ENCODE results near the gene SART3. TPM values are rescaled to one million over a fixed set of nuclear protein-coding genes. Genes with fewer than 3 reads are reported as not detected.

The SART3 gene
- total RNA-seq, 4 donors from 2014 or later: 67.8 to 205 (median 77.7) TPM

DNA sequence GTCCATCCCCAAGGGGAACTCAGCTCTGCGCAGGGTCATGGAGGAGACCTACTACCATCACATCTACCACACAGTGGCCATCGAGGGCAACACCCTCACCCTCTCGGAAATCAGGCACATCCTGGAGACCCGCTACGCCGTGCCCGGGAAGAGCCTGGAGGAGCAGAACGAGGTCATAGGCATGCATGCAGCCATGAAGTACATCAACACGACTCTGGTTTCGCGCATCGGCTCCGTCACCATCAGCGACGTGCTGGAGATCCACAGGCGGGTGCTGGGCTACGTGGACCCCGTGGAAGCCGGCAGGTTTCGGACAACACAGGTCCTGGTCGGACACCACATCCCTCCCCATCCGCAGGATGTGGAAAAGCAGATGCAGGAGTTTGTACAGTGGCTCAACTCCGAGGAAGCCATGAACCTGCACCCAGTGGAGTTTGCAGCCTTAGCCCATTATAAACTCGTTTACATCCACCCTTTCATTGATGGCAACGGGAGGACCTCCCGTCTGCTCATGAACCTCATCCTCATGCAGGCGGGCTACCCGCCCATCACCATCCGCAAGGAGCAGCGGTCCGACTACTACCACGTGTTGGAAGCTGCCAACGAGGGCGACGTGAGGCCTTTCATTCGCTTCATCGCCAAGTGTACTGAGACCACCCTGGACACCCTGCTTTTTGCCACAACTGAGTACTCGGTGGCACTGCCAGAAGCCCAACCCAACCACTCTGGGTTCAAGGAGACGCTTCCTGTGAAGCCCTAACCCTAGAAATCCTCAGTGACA lies 42.1 kb downstream of the SART3 start:
- H3K9me3 ChIP-seq: no peaks in the 10 kb centered on the region
- TF ChIP-seq POLR2A (IDR thresholded peaks at IDR 0.05): no peak
- TF ChIP-seq, protein P1, sequence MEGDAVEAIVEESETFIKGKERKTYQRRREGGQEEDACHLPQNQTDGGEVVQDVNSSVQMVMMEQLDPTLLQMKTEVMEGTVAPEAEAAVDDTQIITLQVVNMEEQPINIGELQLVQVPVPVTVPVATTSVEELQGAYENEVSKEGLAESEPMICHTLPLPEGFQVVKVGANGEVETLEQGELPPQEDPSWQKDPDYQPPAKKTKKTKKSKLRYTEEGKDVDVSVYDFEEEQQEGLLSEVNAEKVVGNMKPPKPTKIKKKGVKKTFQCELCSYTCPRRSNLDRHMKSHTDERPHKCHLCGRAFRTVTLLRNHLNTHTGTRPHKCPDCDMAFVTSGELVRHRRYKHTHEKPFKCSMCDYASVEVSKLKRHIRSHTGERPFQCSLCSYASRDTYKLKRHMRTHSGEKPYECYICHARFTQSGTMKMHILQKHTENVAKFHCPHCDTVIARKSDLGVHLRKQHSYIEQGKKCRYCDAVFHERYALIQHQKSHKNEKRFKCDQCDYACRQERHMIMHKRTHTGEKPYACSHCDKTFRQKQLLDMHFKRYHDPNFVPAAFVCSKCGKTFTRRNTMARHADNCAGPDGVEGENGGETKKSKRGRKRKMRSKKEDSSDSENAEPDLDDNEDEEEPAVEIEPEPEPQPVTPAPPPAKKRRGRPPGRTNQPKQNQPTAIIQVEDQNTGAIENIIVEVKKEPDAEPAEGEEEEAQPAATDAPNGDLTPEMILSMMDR (IDR thresholded peaks at IDR 0.05): no peak
- no peak overlapping the region for H3K4me3 ChIP-seq
- DNase-seq: no peak
- H3K36me3 ChIP-seq: peaks cover 0 to 61% (median 0%) of the 10 kb centered on the region in 3 donors
- H3K27me3 ChIP-seq: no peaks in the 10 kb centered on the region
- peaks cover 0 to 11% (median 5%) of the 10 kb centered on the region in 4 donors for H3K4me1 ChIP-seq
- no peak overlapping the region for H3K27ac ChIP-seq

DNA sequence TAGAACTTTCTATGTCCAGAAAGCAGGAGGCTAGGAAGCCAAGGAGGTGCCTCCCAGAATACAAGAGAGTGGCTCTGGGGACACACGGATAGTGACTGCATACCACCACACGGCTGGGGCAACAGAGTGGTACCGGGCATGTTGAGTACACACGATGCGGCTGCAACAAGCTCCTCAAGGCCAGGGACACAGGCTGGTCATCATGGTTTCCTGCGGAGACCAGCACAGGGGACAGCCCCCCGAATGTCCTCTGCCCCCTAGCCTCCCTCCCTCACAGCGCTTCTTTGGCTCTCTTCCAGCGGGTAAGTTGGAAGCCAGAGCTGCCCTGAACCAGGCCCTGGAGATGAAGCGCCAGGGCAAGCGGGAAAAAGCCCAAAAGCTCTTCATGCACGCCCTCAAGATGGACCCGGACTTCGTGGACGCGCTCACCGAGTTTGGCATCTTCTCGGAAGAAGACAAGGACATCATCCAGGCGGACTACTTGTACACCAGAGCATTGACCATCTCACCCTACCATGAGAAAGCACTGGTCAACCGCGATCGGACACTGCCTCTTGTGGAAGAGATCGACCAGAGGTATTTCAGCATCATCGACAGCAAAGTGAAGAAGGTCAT lies 42.8 kb downstream of the SART3 start:
- no peaks in the 10 kb centered on the region for H3K27me3 ChIP-seq
- TF ChIP-seq, protein P1 (IDR thresholded peaks at IDR 0.05): no peak
- TF ChIP-seq POLR2A (IDR thresholded peaks at IDR 0.05): no peak
- H3K36me3 ChIP-seq: peaks cover 0 to 54% (median 0%) of the 10 kb centered on the region in 3 donors
- H3K4me1 ChIP-seq: peaks cover 0 to 11% (median 5%) of the 10 kb centered on the region in 4 donors
- H3K4me3 ChIP-seq: no peak overlapping the region
- no peaks in the 10 kb centered on the region for H3K9me3 ChIP-seq
- no peak for DNase-seq
- no peak overlapping the region for H3K27ac ChIP-seq

DNA sequence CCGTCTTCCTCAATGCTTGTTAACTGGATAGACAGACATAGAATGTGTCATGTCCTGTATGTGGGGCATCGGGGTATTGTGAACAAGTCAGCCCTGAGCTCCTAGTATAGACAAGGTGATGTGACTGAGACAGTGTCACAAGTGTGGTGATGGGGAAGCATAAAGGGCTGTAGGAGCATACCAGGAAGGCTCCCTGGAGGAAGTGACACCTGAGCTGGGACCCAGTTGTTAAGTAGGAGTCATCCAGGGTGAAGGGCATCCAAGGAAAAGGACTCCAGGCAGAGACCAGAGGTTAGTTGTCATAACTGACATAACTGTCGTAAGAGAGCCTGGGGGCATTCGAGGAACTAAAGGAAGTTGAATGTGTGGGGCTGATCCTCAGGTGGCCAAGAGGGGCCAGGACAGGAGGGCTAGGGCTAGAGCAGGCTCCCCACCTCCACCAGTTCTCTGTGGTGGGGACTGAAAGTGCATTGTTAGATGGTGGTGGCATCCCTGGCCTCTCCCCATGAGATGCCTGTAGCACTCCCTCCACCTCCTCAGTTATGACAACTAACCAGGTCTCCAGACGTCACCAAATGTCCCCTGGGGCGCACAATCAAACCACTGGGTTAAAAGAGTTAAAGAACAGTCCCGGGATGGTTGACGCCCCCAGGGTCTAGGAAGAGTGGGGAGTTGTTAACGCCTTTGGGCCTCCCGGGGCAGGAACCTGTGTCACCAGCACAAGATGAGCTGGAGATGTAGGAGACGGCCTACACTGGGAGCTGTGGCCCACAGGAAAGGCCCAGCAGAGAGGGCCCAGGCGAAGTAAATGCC lies 43.5 kb downstream of the SART3 start:
- Histone ChIP-seq H3K9me3 (no peaks in the 10 kb centered on the region), H3K27ac (no peak overlapping the region), H3K36me3 (peaks cover 0 to 47% (median 0%) of the 10 kb centered on the region in 3 donors), H3K4me3 (no peak overlapping the region), H3K4me1 (peaks cover 0 to 11% (median 5%) of the 10 kb centered on the region in 4 donors), H3K27me3 (no peaks in the 10 kb centered on the region)
- no peak for DNase-seq
- no peak for TF ChIP-seq POLR2A (IDR thresholded peaks at IDR 0.05)
- TF ChIP-seq, protein P1 (IDR thresholded peaks at IDR 0.05): no peak

DNA sequence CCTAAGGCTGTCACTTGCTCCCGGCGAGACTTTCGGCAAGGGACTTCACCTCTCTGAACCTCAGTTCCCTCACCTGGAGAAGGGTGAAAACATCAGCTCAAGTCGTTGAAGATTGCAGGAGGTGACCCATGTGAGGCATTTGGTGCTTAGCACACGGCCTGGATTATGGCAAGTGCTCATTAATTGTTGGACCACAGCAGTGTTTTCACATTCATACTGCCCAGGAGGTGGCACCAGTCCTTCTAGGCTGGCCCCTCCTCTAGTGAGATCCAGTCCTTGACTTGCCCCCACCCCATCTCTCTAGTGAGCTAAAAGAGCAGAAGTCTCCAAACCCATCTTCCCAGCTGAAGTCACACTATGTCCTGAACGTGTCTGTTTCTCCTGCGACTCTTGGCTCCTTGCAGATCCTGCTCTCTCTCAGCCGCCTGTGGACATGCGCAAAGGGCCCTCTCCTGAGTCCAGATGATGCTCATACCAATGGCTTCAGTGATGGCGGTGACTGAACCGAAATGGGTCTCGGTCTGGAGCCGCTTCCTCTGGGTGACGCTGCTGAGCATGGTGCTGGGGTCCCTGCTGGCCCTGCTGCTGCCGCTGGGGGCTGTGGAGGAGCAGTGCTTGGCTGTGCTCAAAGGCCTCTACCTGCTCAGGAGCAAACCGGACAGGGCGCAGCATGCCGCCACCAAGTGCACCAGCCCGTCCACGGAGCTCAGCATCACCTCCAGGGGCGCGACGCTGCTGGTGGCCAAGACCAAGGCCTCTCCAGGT lies 44.3 kb downstream of the SART3 start:
- no peaks in the 10 kb centered on the region for H3K27me3 ChIP-seq
- no peak for TF ChIP-seq POLR2A (IDR thresholded peaks at IDR 0.05)
- TF ChIP-seq, protein P1 (IDR thresholded peaks at IDR 0.05): no peak
- peaks cover 0 to 11% (median 7%) of the 10 kb centered on the region in 4 donors for H3K4me1 ChIP-seq
- no peak overlapping the region for H3K27ac ChIP-seq
- H3K36me3 ChIP-seq: peaks cover 0 to 39% (median 0%) of the 10 kb centered on the region in 3 donors
- DNase-seq: no peak
- no peaks in the 10 kb centered on the region for H3K9me3 ChIP-seq
- H3K4me3 ChIP-seq: no peak overlapping the region

DNA sequence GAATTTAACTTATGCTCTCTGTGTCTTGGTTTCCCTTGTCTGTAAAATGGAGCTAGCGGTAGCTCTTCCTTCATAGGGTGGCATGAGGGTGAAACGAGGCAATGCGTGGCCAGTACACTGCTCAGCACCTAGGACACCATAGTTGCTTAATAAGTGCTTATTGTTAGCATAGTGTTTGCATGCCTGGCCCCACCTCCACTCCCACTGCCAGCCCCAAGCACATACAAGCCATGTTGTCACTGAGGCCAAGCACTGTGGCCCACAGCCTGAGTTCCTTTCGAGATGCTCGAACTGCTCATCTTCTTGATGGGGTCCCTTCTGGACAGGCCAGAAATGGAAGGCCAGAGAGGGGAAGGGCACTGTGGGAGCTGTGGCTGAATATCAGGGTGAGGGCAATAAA lies 45.1 kb downstream of the SART3 start:
- no peak for DNase-seq

More for the DNA sequence above, 45.1 kb downstream of the SART3 start:
- H3K9me3 ChIP-seq: no peaks in the 10 kb centered on the region
- H3K4me3 ChIP-seq: peak overlapping the region; percentile 51 to 99 (median 91)
- no peaks in the 10 kb centered on the region for H3K27me3 ChIP-seq
- peak overlapping the region in 2 of 4 donors; percentile 56 to 85 for H3K27ac ChIP-seq
- no peak for TF ChIP-seq POLR2A (IDR thresholded peaks at IDR 0.05)
- TF ChIP-seq, protein P1 (IDR thresholded peaks at IDR 0.05): no peak
- peaks cover 0 to 31% (median 0%) of the 10 kb centered on the region in 3 donors for H3K36me3 ChIP-seq
- peaks cover 0 to 11% (median 7%) of the 10 kb centered on the region in 4 donors for H3K4me1 ChIP-seq

Measured in Peyer's patch (tissue), 4 donors.